Measurements from ENCODE around the gene ATM.

Gene ATM

GRCh38 chr11:108207683-108208060 is 15.2 kb upstream of the ATM start:
- TF ChIP-seq CTCF (IDR thresholded peaks at IDR 0.05; ENCODE audit: insufficient read depth, low read depth, low read length, missing control alignments), result no peak
- DNase-seq (ENCODE audit: low read depth), result no peak

GRCh38 chr11:108210441-108210840 is 12.4 kb upstream of the ATM start:
- no peak for TF ChIP-seq CTCF (IDR thresholded peaks at IDR 0.05; ENCODE audit: insufficient read depth, low read depth, low read length, missing control alignments)
- no peak for DNase-seq (ENCODE audit: low read depth)
- no peak overlapping the region for H3K4me3 ChIP-seq (ENCODE audit: low read length)

More at GRCh38 chr11:108207683-108208060, 15.2 kb upstream of the ATM start:
- H3K4me3 ChIP-seq (ENCODE audit: low read length), result no peak overlapping the region

- TF ChIP-seq CTCF (IDR thresholded peaks at IDR 0.05; ENCODE audit: insufficient read depth, low read depth, low read length, missing control alignments), result no peak
- H3K4me3 ChIP-seq (ENCODE audit: low read length), result no peak overlapping the region
- DNase-seq (ENCODE audit: low read depth), result no peak
These were observed 9.1 kb upstream of the ATM start for GRCh38 chr11:108213784-108214183.

GRCh38 chr11:108216988-108217387 is 5.9 kb upstream of the ATM start:
- DNase-seq (ENCODE audit: low read depth), result no peak

GRCh38 chr11:108218455-108218854 is 4.4 kb upstream of the ATM start:
- TF ChIP-seq CTCF (IDR thresholded peaks at IDR 0.05; ENCODE audit: insufficient read depth, low read depth, low read length, missing control alignments), result no peak
- no peak overlapping the region for H3K4me3 ChIP-seq (ENCODE audit: low read length)

More at GRCh38 chr11:108216988-108217387, 5.9 kb upstream of the ATM start:
- H3K4me3 ChIP-seq (ENCODE audit: low read length), result no peak overlapping the region
- no peak for TF ChIP-seq CTCF (IDR thresholded peaks at IDR 0.05; ENCODE audit: insufficient read depth, low read depth, low read length, missing control alignments)

GRCh38 chr11:108218912-108219783 is 3.7 kb upstream of the ATM start:
- no peak overlapping the region for H3K4me3 ChIP-seq (ENCODE audit: low read length)
- TF ChIP-seq CTCF (IDR thresholded peaks at IDR 0.05; ENCODE audit: insufficient read depth, low read depth, low read length, missing control alignments), result no peak
- DNase-seq (ENCODE audit: low read depth), result no peak

More at GRCh38 chr11:108218455-108218854, 4.4 kb upstream of the ATM start:
- peak; percentile 29 for DNase-seq (ENCODE audit: low read depth)
